Right ventricle myocardium inferior (tissue), 1 donor: ENCODE measurements around the gene APOE. TPM values are rescaled to one million over a fixed set of nuclear protein-coding genes. Genes with fewer than 3 reads are reported as not detected.
A peak's percentile ranks its signal among the peaks of the same experiment; 100 is the strongest.
"Not testable (repeated sequence)": the region's sequence is repeated elsewhere in the genome, so short reads cannot be mapped to it uniquely, and the experiment has no call there.

ENCODE experiments used
- ATAC-seq: fragments of 200-7000 bp; cut with Tn5 transposase; one replicate; pipeline ENCODE4 v1.9.1; 2020; ENCODE audit warnings: mild to moderate bottlenecking, moderate library complexity
- DNase-seq: peaks from one replicate; pipeline ENCODE4 v3.0.0; 2021; ENCODE audit errors: missing footprints
- intact Hi-C: fragments of 100-400 bp; cut with DNase I; formaldehyde crosslinking; loops from one replicate; pipeline ENCODE4 v1.11.0; 2022
- long read RNA-seq: library from polyadenylated mRNA; unstranded; transcript quantifications from one replicate; pipeline ENCODE4 v2.0.0, GENCODE V29; 2021
- total RNA-seq: library from RNA; stranded (reverse); fragmentation: NEBNext Ultra II Directional; extraction: Animal tissue kit (Norgen Biotek cat#: 25700); gene quantifications from one replicate; pipeline ENCODE4 v1.2.1, GENCODE V29; 2021
- donor health status: DM: no; HTN: yes; CAD: no; lungs with severe emphysema.

The APOE gene
- total RNA-seq: 9.9 TPM
- long read RNA-seq, partial matches to known transcripts: 0 of 4 reads
- long read RNA-seq, other reads (novel, unspliced or antisense): 0 of 4 reads

- ATAC-seq (peak; percentile 21), DNase-seq (peak; percentile 51)
- intact Hi-C loops: loop anchor here (2.0 to 10.0 kb wide), 2 partner anchors 45 to 429 kb away; no protein-coding TSS in a partner anchor
These were observed at the start of gene APOE for GRCh38 chr19:44905437-44906160. Gene APOE (plus strand): TSS chr19:44905796. CDS start chr19:44906625, 829 bp downstream.

- intact Hi-C loops: no loop called here
- ATAC-seq: peak; percentile 53
- DNase-seq: no peak
These were observed 49.0 kb upstream of the APOE start for GRCh38 chr19:44856421-44857083.

GRCh38 chr19:44857837-44858236, 47.8 kb upstream of the APOE start:
- no peak for ATAC-seq
- DNase-seq: no peak
- intact Hi-C loops: no loop called here

GRCh38 chr19:44861576-44861975, 44.0 kb upstream of the APOE start:
- ATAC-seq, DNase-seq, intact Hi-C loops: not testable (repeated sequence)

- no peak for ATAC-seq
- intact Hi-C loops: no loop called here
- no peak for DNase-seq
These were observed 41.6 kb upstream of the APOE start for GRCh38 chr19:44863990-44864389.

- intact Hi-C loops: no loop called here
- peak; percentile 7 for DNase-seq
- no peak for ATAC-seq
These were observed 40.3 kb upstream of the APOE start for GRCh38 chr19:44865196-44865767.

GRCh38 chr19:44866664-44867063, 38.9 kb upstream of the APOE start:
- ATAC-seq (no peak), DNase-seq (no peak)
- intact Hi-C loops: no loop called here

GRCh38 chr19:44867578-44867977, 38.0 kb upstream of the APOE start:
- ATAC-seq: no peak
- DNase-seq: no peak
- intact Hi-C loops: no loop called here

- intact Hi-C loops: no loop called here
- peak; percentile 79 for DNase-seq
- peak; percentile 35 for ATAC-seq
These were observed 35.7 kb upstream of the APOE start for GRCh38 chr19:44869733-44870470.

- intact Hi-C loops: no loop called here
- DNase-seq (peak; percentile 62), ATAC-seq (no peak)
These were observed 33.8 kb upstream of the APOE start for GRCh38 chr19:44871809-44872208.

- DNase-seq (no peak), ATAC-seq (no peak)
- intact Hi-C loops: no loop called here
These were observed 32.9 kb upstream of the APOE start for GRCh38 chr19:44872661-44873060.

GRCh38 chr19:44874317-44874716, 31.3 kb upstream of the APOE start:
- DNase-seq: no peak
- intact Hi-C loops: no loop called here
- no peak for ATAC-seq

GRCh38 chr19:44875666-44876451, 29.7 kb upstream of the APOE start:
- peak; percentile 18 for DNase-seq
- intact Hi-C loops: no loop called here
- no peak for ATAC-seq

GRCh38 chr19:44876930-44877535, 28.6 kb upstream of the APOE start:
- peak; percentile 14 for ATAC-seq
- intact Hi-C loops: no loop called here
- DNase-seq: peak; percentile 15

- intact Hi-C loops: no loop called here
- no peak for ATAC-seq
- peak; percentile 58 for DNase-seq
These were observed 27.3 kb upstream of the APOE start for GRCh38 chr19:44878120-44878865.

GRCh38 chr19:44879309-44880065, 26.1 kb upstream of the APOE start:
- intact Hi-C loops: no loop called here
- DNase-seq (no peak), ATAC-seq (no peak)

GRCh38 chr19:44882063-44882462, 23.5 kb upstream of the APOE start:
- no peak for DNase-seq
- intact Hi-C loops: no loop called here
- ATAC-seq: no peak
